ENCODE results near the gene ERCC2. TPM values are rescaled to one million over a fixed set of nuclear protein-coding genes. Genes with fewer than 3 reads are reported as not detected.

Gene ERCC2
- total and polyA plus RNA-seq, 2 experiments from 2014 or later: 33.3 to 81.1 TPM

DNA sequence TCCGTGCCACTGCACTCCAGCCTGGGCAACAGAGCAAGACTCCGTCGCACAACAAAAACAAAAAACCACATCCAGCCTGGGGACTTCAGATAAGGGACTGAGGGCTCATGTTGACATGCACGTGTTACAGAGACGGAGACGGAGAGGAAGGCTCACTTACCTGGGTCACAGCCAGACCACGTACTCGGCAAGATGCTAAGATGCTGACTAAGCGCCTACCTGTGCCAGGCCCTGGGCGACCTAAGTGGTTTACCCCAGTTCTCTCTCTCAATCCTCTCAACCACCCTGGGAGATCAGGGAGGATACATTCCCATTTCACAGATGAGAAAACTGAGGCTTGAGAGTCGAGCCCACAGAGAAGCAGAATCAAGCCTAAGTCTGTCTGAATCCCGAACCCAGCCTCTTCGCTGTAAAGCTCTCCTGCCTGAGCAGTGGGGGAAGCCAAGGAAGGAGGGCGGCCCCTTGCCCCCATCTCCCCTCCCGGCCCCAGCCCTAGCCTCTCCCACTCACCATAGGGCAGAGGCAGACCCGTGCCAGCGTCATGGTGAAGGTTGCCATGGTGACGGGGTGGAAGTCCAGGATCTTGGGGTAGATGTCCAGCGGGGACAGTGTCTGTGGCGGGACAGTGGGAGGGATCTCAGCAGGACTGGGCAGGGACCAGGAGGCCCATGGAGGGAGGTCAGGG, 13.5 kb downstream of the ERCC2 start (continued):
- TF ChIP-seq ZNF331 (CRISPR knock-in tag; IDR thresholded peaks at IDR 0.05; ENCODE audit: low read depth): no peak

DNA sequence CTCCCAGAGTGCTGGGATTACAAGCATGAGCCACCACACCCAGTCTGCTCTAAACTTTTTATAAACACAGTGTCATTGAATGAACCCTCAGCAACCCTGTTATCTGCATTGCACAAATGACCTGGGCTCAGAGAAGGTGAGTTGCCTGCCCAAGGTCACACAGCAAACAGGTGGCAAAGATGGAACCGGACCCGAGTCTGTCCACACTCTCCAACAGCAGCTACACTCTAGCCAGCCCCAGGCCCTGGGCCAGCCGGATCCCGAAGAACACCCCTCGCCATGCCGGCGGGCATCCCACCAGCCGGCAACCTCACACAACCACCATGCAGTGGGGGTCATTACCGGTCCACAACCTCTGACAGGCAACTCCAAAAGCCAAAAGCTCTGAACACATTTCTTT, 14.5 kb downstream of the ERCC2 start:
- Mint-ChIP-seq H3K27me3 (ENCODE audit: insufficient read depth, low read depth, poor library complexity) (peaks cover 21% of the 10 kb centered on the region), H3K4me3 (no peak overlapping the region), H3K27ac (no peak overlapping the region), H3K4me1 (no peaks in the 10 kb centered on the region; the same call in 2 of the 3 replicates), H3K9me3 (no peaks in the 10 kb centered on the region), H3K36me3 (ENCODE audit: low read depth) (peaks cover 77% of the 10 kb centered on the region)
- no peaks in the 10 kb centered on the region for H3K9me2 ChIP-seq (ENCODE audit: insufficient read depth)
- H3F3A ChIP-seq (replicated peaks; ENCODE audit: low read depth): no peaks in the 10 kb centered on the region
- no peak overlapping the region for H2AFZ ChIP-seq
- DNase-seq (ENCODE audit: low spot score) (no peak), ATAC-seq (no peak)
- H3K4me1 ChIP-seq (ENCODE audit: insufficient read depth): no peaks in the 10 kb centered on the region
- H3K27me3 ChIP-seq (ENCODE audit: insufficient read depth): no peaks in the 10 kb centered on the region
- peaks cover 10% of the 10 kb centered on the region for H4K20me1 ChIP-seq (replicated peaks; ENCODE audit: insufficient read depth)
- TF ChIP-seq ZNF331 (CRISPR knock-in tag; IDR thresholded peaks at IDR 0.05; ENCODE audit: low read depth): no peak
- TF ChIP-seq, protein P1, sequence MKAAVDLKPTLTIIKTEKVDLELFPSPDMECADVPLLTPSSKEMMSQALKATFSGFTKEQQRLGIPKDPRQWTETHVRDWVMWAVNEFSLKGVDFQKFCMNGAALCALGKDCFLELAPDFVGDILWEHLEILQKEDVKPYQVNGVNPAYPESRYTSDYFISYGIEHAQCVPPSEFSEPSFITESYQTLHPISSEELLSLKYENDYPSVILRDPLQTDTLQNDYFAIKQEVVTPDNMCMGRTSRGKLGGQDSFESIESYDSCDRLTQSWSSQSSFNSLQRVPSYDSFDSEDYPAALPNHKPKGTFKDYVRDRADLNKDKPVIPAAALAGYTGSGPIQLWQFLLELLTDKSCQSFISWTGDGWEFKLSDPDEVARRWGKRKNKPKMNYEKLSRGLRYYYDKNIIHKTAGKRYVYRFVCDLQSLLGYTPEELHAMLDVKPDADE (IDR thresholded peaks at IDR 0.05): no peak
- TF ChIP-seq, protein P2, sequence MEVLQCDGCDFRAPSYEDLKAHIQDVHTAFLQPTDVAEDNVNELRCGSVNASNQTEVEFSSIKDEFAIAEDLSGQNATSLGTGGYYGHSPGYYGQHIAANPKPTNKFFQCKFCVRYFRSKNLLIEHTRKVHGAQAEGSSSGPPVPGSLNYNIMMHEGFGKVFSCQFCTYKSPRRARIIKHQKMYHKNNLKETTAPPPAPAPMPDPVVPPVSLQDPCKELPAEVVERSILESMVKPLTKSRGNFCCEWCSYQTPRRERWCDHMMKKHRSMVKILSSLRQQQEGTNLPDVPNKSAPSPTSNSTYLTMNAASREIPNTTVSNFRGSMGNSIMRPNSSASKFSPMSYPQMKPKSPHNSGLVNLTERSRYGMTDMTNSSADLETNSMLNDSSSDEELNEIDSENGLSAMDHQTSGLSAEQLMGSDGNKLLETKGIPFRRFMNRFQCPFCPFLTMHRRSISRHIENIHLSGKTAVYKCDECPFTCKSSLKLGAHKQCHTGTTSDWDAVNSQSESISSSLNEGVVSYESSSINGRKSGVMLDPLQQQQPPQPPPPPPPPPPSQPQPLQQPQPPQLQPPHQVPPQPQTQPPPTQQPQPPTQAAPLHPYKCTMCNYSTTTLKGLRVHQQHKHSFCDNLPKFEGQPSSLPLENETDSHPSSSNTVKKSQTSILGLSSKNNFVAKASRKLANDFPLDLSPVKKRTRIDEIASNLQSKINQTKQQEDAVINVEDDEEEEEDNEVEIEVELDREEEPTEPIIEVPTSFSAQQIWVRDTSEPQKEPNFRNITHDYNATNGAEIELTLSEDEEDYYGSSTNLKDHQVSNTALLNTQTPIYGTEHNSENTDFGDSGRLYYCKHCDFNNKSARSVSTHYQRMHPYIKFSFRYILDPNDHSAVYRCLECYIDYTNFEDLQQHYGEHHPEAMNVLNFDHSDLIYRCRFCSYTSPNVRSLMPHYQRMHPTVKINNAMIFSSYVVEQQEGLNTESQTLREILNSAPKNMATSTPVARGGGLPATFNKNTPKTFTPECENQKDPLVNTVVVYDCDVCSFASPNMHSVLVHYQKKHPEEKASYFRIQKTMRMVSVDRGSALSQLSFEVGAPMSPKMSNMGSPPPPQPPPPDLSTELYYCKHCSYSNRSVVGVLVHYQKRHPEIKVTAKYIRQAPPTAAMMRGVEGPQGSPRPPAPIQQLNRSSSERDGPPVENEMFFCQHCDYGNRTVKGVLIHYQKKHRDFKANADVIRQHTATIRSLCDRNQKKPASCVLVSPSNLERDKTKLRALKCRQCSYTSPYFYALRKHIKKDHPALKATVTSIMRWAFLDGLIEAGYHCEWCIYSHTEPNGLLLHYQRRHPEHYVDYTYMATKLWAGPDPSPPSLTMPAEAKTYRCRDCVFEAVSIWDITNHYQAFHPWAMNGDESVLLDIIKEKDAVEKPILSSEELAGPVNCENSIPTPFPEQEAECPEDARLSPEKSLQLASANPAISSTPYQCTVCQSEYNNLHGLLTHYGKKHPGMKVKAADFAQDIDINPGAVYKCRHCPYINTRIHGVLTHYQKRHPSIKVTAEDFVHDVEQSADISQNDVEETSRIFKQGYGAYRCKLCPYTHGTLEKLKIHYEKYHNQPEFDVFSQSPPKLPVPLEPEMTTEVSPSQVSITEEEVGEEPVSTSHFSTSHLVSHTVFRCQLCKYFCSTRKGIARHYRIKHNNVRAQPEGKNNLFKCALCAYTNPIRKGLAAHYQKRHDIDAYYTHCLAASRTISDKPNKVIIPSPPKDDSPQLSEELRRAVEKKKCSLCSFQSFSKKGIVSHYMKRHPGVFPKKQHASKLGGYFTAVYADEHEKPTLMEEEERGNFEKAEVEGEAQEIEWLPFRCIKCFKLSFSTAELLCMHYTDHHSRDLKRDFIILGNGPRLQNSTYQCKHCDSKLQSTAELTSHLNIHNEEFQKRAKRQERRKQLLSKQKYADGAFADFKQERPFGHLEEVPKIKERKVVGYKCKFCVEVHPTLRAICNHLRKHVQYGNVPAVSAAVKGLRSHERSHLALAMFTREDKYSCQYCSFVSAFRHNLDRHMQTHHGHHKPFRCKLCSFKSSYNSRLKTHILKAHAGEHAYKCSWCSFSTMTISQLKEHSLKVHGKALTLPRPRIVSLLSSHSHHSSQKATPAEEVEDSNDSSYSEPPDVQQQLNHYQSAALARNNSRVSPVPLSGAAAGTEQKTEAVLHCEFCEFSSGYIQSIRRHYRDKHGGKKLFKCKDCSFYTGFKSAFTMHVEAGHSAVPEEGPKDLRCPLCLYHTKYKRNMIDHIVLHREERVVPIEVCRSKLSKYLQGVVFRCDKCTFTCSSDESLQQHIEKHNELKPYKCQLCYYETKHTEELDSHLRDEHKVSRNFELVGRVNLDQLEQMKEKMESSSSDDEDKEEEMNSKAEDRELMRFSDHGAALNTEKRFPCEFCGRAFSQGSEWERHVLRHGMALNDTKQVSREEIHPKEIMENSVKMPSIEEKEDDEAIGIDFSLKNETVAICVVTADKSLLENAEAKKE (CRISPR knock-in tag; IDR thresholded peaks at IDR 0.05): no peak
- no peak for TF ChIP-seq JUNB (IDR thresholded peaks at IDR 0.05; ENCODE audit: unreplicated experiment)
- TF ChIP-seq, protein P3, sequence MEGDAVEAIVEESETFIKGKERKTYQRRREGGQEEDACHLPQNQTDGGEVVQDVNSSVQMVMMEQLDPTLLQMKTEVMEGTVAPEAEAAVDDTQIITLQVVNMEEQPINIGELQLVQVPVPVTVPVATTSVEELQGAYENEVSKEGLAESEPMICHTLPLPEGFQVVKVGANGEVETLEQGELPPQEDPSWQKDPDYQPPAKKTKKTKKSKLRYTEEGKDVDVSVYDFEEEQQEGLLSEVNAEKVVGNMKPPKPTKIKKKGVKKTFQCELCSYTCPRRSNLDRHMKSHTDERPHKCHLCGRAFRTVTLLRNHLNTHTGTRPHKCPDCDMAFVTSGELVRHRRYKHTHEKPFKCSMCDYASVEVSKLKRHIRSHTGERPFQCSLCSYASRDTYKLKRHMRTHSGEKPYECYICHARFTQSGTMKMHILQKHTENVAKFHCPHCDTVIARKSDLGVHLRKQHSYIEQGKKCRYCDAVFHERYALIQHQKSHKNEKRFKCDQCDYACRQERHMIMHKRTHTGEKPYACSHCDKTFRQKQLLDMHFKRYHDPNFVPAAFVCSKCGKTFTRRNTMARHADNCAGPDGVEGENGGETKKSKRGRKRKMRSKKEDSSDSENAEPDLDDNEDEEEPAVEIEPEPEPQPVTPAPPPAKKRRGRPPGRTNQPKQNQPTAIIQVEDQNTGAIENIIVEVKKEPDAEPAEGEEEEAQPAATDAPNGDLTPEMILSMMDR (conservative IDR thresholded peaks at IDR 0.05; ENCODE audit: low read depth in 2 of 2): no peak
- TF ChIP-seq CREB1 (CRISPR knock-in tag; IDR thresholded peaks at IDR 0.05; ENCODE audit: low read depth): no peak
- TF ChIP-seq ZNF114 (CRISPR knock-in tag; IDR thresholded peaks at IDR 0.05): no peak
- TF ChIP-seq POLR2AphosphoS5 (IDR thresholded peaks at IDR 0.05; ENCODE audit: low read depth): no peak
- TF ChIP-seq, protein P4, sequence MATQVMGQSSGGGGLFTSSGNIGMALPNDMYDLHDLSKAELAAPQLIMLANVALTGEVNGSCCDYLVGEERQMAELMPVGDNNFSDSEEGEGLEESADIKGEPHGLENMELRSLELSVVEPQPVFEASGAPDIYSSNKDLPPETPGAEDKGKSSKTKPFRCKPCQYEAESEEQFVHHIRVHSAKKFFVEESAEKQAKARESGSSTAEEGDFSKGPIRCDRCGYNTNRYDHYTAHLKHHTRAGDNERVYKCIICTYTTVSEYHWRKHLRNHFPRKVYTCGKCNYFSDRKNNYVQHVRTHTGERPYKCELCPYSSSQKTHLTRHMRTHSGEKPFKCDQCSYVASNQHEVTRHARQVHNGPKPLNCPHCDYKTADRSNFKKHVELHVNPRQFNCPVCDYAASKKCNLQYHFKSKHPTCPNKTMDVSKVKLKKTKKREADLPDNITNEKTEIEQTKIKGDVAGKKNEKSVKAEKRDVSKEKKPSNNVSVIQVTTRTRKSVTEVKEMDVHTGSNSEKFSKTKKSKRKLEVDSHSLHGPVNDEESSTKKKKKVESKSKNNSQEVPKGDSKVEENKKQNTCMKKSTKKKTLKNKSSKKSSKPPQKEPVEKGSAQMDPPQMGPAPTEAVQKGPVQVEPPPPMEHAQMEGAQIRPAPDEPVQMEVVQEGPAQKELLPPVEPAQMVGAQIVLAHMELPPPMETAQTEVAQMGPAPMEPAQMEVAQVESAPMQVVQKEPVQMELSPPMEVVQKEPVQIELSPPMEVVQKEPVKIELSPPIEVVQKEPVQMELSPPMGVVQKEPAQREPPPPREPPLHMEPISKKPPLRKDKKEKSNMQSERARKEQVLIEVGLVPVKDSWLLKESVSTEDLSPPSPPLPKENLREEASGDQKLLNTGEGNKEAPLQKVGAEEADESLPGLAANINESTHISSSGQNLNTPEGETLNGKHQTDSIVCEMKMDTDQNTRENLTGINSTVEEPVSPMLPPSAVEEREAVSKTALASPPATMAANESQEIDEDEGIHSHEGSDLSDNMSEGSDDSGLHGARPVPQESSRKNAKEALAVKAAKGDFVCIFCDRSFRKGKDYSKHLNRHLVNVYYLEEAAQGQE (IDR thresholded peaks at IDR 0.05; ENCODE audit: unreplicated experiment): no peak
- no peak overlapping the region for H3K4me3 ChIP-seq
- peaks cover 37% of the 10 kb centered on the region for H3K36me3 ChIP-seq (ENCODE audit: insufficient read depth)
- H3K27ac ChIP-seq (ENCODE audit: low read depth): no peak overlapping the region
- H3K4me2 ChIP-seq: no peak overlapping the region
- H3K79me2 ChIP-seq (replicated peaks; ENCODE audit: insufficient read depth): no peaks in the 10 kb centered on the region

Measured in GM23338 (cell line).